CMK (cell line): Measurements from ENCODE around the gene DDR2.
A peak's percentile ranks its signal among the peaks of the same experiment; 100 is the strongest.

Experiments used
- DNase-seq: peaks from one replicate; pipeline ENCODE4 v3.0.0-alpha.2; 2010; ENCODE audit warnings: low read depth

Gene DDR2

DNA sequence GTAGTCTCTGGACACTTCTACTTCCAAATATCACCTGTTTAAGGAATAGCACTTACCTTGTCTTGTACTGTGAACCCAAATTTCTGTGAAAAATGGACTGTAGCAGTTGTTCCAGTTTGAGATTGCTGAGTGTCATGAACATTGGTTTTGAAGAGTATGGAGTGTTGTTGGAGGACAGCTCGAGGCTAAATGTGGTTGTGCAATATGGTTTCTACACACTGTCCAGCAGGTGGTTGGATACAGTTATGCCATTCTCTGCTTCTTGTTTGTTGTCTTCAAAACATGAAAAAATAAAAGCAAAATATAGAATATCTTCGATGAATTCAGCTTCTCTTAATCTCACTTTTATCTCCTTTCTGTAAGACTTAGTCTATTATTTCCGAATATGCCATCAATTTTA is 67.1 kb downstream of the DDR2 start:
- DNase-seq: no peak

DNA sequence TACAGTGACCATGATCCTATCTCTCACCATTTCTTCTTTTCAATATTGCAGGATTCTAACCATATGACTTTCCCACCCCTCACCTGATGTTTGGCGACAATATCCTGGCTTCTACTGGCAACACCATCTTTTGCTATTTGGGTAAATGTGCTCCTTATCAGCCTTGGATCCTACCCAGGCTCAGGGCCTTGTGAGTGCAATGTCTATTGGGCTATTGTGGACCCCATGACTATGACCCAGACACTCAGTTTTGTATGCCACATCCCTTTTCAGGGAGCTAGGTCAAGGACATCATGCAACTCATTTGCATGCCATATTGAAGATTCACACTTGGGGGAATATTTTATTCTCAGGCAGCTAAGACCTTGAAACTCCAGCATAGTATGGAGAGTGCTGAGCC is 67.9 kb downstream of the DDR2 start:
- DNase-seq: no peak

DNA sequence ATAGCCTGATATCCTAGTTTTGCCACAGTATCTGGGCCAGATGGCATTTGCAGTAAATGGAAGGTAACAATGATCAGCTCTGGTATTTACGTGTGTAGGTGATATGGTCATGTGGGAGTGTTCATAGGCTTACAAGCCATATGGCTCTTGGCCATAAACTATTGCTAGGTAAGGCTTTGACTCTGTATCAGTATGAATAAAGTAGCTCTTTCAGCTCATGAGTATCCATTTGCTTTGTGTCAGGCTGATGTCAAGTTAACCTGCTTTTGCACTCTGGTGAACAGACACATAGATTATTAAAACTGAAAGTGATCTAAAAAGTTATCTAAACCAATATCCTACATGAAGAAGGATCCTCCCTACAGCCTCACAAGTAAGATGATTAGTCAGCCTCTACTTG is 69.0 kb downstream of the DDR2 start:
- DNase-seq: no peak

DNA sequence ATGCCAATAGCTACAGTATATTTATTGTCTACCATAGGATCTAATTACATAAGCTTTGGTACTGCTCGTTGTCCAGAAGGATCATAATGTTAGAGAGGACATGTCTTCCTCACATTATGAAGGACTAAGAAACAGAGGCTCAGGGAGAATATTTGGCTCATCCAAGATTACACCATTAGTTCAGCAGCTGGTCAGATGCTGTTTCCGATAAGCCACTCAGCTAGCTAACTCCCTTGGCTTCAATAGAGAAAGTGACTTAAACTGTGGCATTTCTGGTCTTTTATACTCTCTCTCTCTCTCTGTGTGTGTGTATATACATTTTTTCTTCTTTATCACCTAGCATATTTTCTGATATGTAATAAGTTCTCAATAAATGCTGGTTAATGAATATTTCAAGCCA is 70.4 kb downstream of the DDR2 start:
- DNase-seq: no peak

DNA sequence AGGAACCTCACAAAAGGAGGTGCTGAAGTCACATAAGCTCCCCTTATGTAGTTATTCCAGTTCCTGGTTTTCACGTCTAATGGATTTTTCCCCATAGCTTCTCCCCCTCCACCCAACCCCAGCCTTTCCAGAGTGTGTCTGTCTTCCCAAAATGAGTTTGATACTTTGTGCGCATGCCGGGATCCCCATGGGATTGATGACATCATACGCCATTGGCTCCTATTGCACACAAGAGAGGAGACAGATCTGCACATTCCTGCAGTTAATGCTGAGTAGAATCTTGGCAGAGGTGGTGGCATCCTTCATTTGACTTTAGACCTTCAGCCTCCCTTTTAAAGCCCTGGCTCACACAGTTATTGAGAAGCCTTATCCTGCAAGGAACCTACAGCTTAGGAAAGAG is 71.4 kb downstream of the DDR2 start:
- DNase-seq: no peak

DNA sequence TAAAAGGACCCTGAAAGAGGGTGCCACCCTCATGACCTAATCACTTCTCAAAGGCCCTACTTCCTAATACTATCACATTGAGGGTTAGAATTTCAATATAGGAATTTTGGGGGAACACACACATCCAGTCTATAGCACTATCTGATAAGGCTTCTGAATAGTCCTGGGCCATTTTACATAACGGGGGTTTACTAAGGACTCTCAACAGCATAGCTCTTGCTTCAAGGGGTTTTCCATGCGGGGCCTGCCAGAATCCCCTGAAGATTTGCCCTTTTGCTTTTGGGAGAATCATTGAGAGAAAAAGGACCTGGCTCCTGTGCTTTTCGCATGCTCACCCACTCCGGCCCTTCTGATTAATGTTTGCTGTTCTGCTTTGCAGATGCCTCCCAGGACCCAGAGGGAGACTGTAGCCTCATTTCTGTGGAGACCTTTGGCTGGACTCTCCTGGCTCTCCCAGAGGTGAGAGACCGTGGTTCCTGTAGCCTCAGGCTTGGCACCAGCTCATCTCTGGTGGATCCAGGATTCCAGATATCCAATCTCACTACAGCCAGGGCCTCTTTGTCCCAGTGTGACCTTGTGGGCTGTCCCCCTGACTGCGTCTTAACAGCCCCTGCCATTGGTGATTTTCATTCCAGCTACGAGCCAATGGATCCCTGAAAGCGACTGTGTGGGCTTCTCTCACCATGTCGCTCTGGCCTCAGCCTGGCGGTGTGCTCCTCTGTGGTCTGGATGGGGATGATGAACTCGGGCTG is 72.6 kb downstream of the DDR2 start:
- no peak for DNase-seq

DNA sequence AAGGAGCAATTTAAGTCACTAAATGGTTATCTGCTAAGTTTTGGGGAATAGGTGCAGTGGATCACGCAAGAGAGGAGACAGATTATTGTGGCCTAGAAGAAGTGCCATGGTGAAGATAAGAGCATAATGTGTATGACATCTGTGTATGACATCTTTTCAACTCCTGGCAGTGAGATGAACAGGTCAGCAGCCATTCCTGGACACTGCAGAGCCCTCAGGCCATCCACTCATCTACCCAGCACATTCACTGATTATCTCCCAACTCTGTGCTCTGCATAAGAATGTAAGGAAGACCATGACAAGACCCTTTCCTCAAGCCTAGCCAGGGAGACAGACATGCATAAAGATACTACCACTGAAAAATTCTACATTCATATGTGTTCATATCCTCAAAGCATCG is 73.7 kb downstream of the DDR2 start:
- no peak for DNase-seq

DNA sequence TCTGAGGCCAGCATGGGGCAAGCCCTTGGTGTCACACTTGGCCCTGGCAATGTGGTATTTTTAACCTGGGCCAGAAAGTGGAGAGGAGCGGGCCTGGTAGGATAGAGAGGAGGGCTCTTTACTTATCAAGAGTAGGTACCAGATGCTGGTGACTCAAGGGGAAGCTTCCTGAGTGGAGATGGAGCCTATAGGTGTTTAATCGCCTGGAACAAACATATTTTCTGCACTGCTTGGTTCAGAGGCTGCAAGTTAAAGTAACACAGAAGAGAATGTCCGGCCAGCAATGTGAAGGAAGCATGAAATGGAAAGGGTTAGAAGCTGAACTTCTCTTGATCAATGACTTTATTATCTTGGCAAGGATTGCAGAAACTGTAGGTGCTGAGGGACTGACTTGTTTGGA is 74.3 kb downstream of the DDR2 start:
- DNase-seq: no peak

DNA sequence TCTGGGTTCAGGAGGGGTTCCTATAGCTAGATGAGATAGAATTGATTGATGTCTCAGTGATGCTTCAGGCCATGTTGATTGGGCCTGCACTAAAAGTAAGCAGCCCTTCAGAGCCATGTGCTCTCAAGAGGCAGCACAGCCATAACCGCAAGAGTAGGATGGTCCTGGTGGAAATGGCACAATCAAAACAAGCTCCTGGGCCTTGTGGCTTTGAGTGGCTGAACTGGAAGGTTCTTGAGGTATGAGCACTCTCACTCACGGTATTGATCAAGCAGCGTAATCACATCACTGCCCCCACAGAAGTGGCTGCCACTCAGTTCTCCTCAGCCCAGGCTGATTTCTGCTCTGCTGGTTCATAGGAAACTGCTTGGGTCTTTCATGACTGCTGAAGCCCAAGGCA is 76.0 kb downstream of the DDR2 start:
- DNase-seq: no peak

DNA sequence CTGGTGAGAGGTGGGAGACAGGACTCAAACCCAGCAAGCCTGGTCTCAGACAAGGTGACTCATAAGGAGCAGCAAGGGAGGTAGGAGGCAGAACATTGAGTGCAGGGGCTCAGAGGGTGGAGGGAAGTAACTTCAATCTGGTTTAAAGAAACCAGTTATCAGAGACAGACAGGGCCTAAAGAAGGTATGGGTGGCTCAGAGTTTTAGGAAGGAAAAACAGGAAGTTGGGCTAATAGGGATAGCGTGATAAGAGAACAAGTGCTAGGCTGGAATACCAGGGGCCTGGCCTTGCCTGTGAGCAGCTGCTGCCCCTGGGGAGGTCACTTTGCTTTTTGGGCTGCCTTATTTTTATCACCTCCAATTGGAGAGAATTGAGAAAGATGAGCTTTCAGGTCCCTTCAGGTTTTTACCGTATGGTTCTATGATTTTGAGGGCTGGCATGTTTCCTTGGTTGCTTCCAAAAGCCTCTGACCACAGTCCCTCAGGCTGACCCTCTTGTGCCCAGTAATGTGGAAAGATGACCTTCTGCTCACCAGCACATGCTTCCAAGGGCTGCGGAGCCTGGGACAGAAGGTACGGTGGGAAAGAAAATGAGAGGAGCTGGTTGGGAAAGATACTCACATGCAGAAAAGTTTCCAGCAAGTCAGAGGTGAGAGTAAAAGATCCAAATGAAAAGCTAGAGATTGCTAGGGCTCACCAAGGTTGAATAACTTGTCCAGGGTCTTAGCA is 77.0 kb downstream of the DDR2 start:
- DNase-seq: peak; percentile 18

DNA sequence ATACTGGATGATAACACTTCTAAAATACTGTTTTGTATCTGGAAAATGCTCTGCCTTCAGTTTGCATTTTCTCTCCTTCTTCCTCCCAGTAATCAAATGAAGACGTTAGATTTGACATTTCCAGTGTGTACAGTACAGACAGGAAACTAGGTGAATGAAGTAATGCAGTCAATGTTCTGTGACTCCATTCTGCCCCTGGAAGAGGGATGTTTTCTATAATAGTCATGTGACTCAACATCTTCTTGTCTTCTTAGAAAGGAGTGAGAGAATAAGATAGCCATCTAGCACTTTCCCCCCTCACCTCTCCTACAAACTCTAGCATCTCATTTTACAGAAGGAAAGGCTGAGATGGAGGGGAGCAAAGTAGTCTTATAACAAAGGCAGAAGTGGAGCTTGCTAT is 77.6 kb downstream of the DDR2 start:
- DNase-seq: no peak

DNA sequence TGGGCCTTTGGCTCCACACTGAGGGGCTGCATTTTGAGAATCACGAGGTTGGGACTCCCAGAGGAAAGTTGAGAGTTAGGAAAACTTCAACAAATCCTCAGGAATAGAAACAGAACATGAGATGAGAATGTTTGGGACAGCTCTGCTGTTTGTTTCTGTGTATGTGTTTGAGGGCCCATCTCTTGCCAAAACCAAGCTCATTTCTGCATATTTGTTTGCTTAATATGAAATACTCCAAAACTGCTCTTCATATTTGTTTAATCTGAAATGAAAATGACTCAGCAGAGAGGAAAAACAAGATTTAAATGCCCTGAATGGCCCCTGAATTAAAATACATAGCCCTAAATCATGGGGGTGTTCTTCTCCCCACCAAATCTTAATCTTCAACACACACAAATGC is 78.1 kb downstream of the DDR2 start:
- no peak for DNase-seq

DNA sequence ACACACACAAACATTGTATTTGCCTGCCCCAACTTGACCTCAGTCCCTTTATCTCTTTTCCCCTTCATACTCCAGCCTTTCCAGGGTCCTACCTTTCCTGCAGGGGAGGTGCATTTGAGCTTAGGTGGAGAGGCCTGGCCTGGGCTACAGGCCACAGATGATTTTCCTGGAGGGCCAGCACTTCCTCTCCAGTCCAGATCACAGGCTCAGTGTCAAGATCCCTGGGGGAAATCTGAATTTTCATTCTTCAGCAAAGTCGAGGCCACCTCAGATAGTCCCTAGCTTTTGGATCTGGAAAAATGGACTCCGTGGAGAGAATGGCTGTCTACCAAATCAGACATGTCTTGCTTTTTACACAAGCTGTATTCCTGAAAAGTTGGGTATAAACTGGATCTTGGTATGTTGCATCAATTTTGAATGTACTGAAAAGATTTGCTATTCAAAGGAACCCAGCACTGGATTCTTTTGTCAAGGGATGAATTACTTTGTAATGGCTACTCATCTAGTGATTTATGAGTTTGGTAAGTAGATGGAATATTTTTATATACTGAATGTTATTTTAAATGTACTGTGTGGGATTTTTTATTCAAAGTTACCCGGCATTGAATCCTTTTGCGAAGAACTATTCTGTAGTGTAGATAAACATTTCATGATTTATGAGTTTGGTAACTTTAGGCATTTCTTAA is 78.7 kb downstream of the DDR2 start:
- no peak for DNase-seq

DNA sequence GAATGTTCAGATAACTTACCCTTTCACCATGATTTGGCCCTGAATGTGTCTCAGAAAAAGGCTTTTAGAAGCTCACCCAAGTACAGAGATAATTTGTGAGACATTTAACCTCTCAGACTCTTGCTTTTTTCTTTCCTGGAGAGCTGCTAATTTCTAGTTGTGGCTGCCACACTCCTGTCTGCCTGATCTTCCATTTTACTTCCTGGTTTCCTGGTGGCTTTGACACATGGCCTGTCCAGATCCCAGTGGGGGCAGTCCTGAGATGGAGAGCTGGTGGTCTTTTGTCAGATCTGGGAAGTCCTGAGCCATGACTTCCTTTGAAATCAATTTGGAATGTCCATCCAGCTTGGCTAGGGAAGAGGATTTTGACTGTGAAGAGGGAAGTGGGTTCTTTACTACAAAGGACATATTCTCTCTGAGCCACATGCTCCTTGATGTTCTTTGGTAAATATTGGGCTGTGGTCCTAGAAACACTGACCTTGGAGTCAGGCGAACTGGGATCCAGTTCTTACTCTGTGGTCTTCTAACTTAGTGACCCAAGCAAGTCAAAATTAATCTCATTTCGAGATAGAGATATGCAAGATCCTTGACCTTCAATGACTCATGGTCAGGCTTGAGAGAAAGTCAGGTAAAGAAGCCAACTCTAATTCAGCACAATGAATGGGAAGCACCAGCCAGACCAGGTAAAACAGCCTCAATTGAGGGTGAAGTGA is 80.2 kb downstream of the DDR2 start:
- no peak for DNase-seq

DNA sequence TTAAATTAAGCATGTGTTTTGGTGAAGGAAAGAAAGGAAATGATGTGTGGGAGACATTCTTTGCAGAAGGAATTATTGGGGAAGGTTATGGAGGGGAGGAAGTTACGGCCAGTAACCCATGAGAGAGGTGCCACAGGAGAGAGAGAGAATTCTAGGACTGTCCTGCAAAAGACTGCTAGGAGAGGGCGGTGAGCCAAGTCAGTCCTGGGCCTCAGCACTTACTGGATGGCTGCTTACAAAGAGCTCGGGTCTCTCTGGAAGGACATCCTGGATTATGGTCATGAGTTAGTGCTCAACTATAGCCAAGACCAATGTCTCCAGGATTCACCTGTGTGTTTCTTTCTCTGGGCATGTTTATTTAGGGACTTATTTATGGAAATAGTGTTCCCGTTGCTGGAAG is 83.9 kb downstream of the DDR2 start:
- no peak for DNase-seq

DNA sequence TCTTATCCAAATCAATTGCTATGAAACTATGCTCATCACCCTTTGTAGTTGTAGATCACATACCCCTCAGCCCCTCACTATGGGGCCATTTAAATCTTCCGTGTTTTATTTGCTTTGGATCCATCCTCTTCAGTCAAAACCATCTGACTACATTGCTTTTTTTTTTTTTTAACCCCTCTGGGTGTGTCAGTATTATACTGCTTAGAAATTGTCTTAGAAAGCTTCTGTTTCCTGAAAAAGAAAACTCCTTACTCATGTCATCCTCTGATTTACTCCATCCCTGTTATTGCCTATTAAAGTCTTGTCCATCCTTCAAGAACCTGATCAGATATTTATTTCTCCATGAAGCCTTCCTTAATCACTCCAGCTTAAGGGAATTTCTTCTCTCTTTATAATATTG is 84.3 kb downstream of the DDR2 start:
- DNase-seq: no peak

DNA sequence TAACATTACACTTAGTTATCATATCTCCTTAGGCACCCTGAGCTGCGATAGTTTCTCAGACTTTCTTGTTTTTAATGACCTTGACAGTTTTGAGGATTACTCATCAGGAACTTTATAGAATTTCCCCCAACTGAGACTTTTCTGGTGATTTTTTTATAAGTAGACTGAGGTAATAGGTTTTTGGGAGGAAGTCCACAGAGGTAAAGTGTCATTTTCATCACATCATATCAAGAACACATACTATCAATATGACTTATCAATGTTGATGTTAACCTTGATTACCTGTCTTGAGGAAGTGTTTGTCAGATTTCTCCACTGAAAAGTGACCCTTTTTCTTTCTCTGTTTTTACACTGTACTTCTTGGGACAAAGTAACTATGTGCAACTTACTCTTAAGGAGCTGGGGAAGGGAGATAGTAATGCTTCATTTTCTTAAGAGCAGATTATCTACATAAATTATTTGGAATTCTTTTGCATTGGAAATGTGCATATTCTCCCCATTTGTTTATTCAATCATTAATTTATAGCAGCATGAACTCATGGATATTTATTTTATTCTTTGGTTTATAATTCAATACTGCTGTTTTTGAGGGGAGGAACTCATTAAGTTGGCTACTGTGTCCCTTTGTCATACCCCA is 85.4 kb downstream of the DDR2 start:
- DNase-seq: no peak

DNA sequence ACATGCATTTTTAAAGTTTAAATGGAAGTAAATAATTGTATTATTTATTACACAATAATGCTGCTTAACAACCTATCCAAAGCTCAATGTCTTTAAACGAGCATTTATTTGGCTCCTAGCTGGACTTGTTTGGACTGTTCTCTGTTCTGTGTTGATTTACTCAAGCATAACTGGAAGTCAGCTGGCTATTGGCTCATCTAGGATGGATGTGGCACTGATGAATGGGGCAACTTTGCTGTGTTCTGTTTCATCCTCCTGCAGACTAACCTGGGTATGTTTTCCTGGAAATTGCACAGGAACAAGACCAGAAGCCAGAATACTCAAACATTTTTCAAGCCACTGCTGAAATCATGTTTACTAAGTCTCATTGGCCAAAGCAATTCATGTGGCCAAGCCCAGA is 87.4 kb downstream of the DDR2 start:
- no peak for DNase-seq

DNA sequence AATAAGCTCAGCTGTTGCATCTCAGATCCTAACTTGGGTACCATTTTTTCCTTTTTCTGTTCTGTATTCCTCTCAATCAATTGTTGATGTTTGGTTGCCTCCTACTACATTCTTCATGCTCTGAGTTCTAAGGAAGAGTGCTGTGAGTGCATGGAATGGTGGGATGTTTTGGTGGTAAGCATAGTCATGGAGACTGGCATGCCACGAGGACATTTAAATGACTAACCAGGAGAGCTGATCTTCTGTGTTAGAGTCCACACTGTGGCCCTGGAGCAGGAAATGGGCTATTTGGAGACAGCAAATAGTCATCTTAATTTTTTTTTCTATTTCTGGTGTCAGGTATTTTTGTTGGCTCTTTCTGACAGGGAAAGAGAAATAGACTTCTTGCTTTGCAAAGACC is 88.7 kb downstream of the DDR2 start:
- no peak for DNase-seq

DNA sequence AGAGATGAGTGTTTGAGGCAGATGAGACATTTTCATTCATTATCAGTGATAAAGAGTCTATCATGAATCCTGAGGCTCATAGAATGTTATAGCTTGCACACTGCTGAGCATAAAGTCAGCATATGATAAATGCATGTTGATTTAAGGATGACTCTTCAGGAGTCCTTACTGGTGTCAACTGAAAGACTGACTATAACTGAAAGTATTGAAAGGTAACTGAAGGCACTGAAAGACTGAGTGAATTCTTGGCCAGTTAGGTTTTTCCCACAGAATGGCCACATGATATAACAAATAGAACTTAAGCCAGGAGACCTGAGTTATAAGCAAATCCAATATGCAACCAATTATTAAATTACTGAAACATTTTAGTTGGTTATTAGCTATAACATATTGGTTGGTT is 89.2 kb downstream of the DDR2 start:
- no peak for DNase-seq

DNA sequence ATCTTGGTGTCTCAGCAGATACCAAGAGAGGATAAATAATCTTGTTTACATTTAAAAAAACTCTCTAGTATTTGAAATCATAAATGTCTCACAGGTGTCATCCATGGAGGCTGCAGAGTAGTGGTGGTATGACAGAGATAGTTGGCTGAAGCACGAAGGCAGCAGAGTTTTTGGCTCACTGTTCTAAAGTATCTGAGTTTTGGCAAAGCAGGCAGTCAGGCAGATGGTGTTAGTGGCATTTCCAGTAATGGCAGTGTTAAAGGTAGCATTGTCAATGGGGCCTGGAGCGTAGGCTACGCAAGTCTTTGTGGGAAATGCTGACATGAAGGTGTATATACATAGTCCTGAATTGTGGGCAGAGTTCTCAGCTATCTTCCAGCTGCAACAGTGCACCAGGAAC is 89.8 kb downstream of the DDR2 start:
- DNase-seq: no peak

DNA sequence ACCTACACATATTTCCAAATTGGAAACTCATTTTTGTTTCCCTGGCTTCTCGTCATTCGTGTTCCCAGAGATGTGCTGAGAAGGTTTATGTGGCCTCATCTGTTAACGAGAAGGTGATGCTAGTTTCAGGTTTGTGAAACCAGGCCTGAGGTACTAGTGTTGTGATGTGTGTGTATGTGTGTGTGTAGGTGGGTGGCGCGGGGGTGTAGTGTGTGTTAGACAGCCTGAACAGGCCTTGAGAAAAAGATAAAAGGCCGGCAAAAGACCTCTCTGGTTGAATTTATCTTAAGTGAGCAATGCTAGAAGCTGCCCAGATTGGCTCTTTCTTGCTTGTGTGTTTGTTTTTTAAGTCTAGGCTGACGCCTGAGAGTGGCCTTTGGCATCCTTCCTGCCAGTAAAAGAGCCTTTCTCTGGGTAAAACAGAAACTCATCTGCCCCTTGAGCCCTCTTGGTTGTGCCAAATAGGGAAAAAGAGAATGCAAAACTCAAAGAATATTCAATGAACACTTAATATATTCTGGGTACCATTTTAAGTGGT is 92.4 kb downstream of the DDR2 start:
- DNase-seq: no peak
